Peyer's patch (tissue), 4 donors: ENCODE data around the gene ABLIM1. TPM values are rescaled to one million over a fixed set of nuclear protein-coding genes. Genes with fewer than 3 reads are reported as not detected.

ENCODE experiments used
- DNase-seq, 3 donors: peaks; one replicate each; pipeline ENCODE4 v3.0.0-alpha.2; 2017 to 2019
- H3K27ac ChIP-seq, 4 donors: fragments of 200-600 bp; sonication (generic); one replicate each; pipeline ENCODE4 v1.5.1; 2016 to 2019
- H3K27me3 ChIP-seq, 2 donors: fragments of 200-600 bp; sonication (generic); one replicate each; pipeline ENCODE4 v1.5.1; 2019
- H3K36me3 ChIP-seq, 3 donors: fragments of 200-600 bp; sonication (generic); one replicate each; pipeline ENCODE4 v1.5.1; 2016 to 2019
- H3K4me1 ChIP-seq, 4 donors: fragments of 200-600 bp; sonication (generic); one replicate each; pipeline ENCODE4 v1.5.1; 2016 to 2019
- H3K4me3 ChIP-seq, 4 donors: fragments of 200-600 bp; sonication (generic); 1 replicate in 3 of 4; 2 replicates in 1 of 4; pipeline ENCODE4 v1.5.1; 2016 to 2019; ENCODE audit warnings: mild to moderate bottlenecking in 1 of 4
- H3K9me3 ChIP-seq, 4 donors: fragments of 200-600 bp; sonication (generic); one replicate each; pipeline ENCODE4 v1.5.1; 2016 to 2019; ENCODE audit warnings: mild to moderate bottlenecking in 1 of 4
- POLR2A ChIP-seq, 2 donors: fragments of 450-650 bp; IDR thresholded peaks; one replicate each; pipeline ENCODE4 v1.5.1; 2017; ENCODE audit warnings: antibody characterized with exemption in 2 of 2, mild to moderate bottlenecking in 2 of 2, moderate library complexity in 2 of 2
- total RNA-seq, 4 donors: library from RNA; depleted of rRNA; stranded (reverse); fragments of >200 nt; gene quantifications; one replicate each; pipeline ENCODE4 v1.1.0, GENCODE V29; 2016
- TF ChIP-seq, protein P1 (sequence below), 6 experiments: fragments of 450-650 bp in 4 of 6; fragments of 200-600 bp in 2 of 6; sonication (generic) in 1 of 6; IDR thresholded peaks; one replicate each; pipeline ENCODE4 v1.5.1; 2017 to 2019; ENCODE audit warnings: antibody characterized with exemption in 6 of 6, mild to moderate bottlenecking in 3 of 6, moderate library complexity in 1 of 6

The ABLIM1 gene
- total RNA-seq, 4 donors from 2014 or later = 91.6 to 145 (median 121) TPM

DNA sequence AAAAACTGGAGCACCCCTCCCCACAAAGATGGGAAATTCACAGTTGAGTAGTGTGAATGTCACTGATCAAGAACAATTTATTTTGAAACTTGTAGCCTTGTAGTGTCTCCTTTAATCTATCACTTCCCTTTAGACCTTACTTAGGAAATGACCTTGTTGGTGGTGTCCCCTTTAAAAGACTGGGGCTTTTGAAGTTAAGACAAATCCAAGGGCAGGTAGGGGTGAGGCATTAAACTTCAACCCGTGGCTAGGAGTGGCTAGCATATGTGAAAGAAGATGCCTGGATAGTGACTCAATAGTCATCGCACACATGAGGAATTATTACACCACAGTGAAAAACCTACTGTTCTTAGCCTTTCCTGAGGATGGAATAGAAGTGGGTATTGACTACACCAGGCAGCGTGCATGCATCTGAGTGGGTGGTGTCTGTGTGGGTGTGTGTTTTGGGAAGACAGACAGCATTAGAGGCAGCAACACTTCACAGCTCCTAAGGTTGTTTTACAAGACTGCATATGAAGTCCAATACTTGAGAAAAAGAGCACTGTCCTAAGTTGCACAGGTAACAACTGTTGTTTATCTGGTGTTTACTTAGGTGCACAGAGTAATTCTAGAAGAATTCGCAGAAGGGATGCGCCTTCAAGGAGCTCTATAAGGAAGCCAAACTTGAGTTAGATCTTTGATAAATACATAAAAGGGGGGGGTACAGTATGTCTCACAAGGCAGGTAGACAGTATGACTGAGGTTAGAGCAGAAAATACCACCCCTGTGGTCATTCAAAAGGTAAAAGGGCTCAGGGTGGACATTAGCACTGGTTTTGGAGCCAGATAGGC, 32.9 kb downstream of the ABLIM1 start:
- no peak for DNase-seq
- Histone ChIP-seq H3K27ac (no peak overlapping the region), H3K9me3 (no peaks in the 10 kb centered on the region), H3K27me3 (no peaks in the 10 kb centered on the region), H3K4me1 (peaks cover 0 to 12% (median 0%) of the 10 kb centered on the region in 4 donors), H3K36me3 (no peaks in the 10 kb centered on the region), H3K4me3 (no peak overlapping the region)
- TF ChIP-seq POLR2A (IDR thresholded peaks at IDR 0.05) = no peak
- TF ChIP-seq, protein P1, sequence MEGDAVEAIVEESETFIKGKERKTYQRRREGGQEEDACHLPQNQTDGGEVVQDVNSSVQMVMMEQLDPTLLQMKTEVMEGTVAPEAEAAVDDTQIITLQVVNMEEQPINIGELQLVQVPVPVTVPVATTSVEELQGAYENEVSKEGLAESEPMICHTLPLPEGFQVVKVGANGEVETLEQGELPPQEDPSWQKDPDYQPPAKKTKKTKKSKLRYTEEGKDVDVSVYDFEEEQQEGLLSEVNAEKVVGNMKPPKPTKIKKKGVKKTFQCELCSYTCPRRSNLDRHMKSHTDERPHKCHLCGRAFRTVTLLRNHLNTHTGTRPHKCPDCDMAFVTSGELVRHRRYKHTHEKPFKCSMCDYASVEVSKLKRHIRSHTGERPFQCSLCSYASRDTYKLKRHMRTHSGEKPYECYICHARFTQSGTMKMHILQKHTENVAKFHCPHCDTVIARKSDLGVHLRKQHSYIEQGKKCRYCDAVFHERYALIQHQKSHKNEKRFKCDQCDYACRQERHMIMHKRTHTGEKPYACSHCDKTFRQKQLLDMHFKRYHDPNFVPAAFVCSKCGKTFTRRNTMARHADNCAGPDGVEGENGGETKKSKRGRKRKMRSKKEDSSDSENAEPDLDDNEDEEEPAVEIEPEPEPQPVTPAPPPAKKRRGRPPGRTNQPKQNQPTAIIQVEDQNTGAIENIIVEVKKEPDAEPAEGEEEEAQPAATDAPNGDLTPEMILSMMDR (IDR thresholded peaks at IDR 0.05) = no peak

DNA sequence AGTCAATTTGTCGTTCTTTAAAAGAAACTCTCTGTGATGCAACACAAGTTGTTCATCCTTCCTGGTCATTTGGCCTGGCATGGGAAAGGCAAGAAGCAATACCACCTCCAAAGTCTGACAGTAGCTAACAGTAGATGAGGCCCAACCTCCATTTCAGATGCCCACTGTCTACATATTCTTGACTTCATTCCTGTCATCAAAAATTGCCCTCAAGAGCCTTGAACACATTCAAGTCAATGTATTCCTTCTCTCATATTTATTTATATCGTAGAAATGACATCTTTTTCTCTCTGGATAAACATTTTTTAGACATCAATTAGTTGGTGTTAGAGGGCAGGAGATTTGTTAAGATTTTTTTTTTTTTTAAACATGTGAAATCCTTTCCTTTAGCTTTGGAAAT, 33.7 kb downstream of the ABLIM1 start:
- Histone ChIP-seq H3K27me3 (no peaks in the 10 kb centered on the region), H3K4me3 (no peak overlapping the region), H3K4me1 (peaks cover 0 to 12% (median 0%) of the 10 kb centered on the region in 4 donors), H3K27ac (peak overlapping the region in 1 of 4 donors; percentile 25), H3K36me3 (no peaks in the 10 kb centered on the region), H3K9me3 (no peaks in the 10 kb centered on the region)
- TF ChIP-seq, protein P1 (IDR thresholded peaks at IDR 0.05) = no peak
- no peak for TF ChIP-seq POLR2A (IDR thresholded peaks at IDR 0.05)
- DNase-seq = no peak

- TF ChIP-seq, protein P1 (IDR thresholded peaks at IDR 0.05) = no peak
- TF ChIP-seq POLR2A (IDR thresholded peaks at IDR 0.05) = no peak
- peaks cover 0 to 12% (median 0%) of the 10 kb centered on the region in 4 donors for H3K4me1 ChIP-seq
- H3K27me3 ChIP-seq = no peaks in the 10 kb centered on the region
- no peaks in the 10 kb centered on the region for H3K9me3 ChIP-seq
- no peaks in the 10 kb centered on the region for H3K36me3 ChIP-seq
- H3K4me3 ChIP-seq = no peak overlapping the region
- peak overlapping the region in 1 of 4 donors; percentile 25 for H3K27ac ChIP-seq
- DNase-seq = no peak
These were observed 34.3 kb downstream of the ABLIM1 start for GRCh38 chr10:114623661-114624294.

DNA sequence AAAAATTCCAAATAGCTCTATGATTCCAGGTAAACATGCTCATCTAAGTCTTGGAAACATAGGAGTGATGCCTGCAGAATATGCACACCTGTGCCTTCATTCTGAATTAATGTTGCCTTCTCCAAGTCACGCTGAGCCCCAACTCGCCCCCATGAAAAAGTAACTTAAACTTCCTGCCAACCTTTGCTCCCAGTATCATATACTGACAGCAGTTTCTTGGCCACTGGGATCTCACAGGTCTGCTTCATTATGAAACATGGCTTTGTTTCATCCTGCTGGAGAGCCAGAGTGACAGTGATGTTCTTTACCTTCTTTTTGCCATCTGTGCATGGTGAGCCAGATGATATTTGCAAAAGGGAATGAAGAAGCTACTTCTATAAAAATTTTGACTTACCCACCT, 34.9 kb downstream of the ABLIM1 start:
- H3K27ac ChIP-seq = no peak overlapping the region
- no peaks in the 10 kb centered on the region for H3K9me3 ChIP-seq
- DNase-seq = no peak
- H3K27me3 ChIP-seq = no peaks in the 10 kb centered on the region
- TF ChIP-seq, protein P1 (IDR thresholded peaks at IDR 0.05) = no peak
- no peak for TF ChIP-seq POLR2A (IDR thresholded peaks at IDR 0.05)
- no peak overlapping the region for H3K4me3 ChIP-seq
- H3K4me1 ChIP-seq = peaks cover 0 to 12% (median 0%) of the 10 kb centered on the region in 4 donors
- no peaks in the 10 kb centered on the region for H3K36me3 ChIP-seq

DNA sequence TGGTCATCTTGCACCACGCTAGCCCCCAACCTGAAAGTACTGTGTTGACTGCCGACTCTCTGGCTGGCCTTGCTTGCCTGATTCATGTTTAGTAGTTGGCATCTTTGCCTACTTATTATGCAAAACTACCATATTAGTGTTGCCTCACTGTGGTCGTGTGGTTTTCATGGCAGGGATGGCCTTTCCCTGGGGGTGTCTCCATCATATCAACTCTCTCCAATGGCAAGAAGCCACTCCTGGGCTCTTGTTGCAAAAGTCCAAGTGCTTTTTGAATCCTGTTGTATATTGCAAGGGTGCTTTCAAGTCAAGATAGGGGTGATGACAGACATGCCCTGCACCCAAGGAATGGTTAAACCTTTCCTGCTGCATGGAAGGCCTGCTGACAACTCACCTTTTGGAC, 39.4 kb downstream of the ABLIM1 start:
- Histone ChIP-seq H3K27ac (no peak overlapping the region), H3K4me3 (no peak overlapping the region), H3K9me3 (no peaks in the 10 kb centered on the region), H3K27me3 (no peaks in the 10 kb centered on the region), H3K4me1 (peaks cover 0 to 19% (median 2%) of the 10 kb centered on the region in 4 donors), H3K36me3 (no peaks in the 10 kb centered on the region)
- DNase-seq = no peak
- TF ChIP-seq POLR2A (IDR thresholded peaks at IDR 0.05) = no peak
- TF ChIP-seq, protein P1 (IDR thresholded peaks at IDR 0.05) = no peak
